Prostate gland (tissue), 2 donors: ENCODE results near the gene TP53I11.

ENCODE experiments used
- CTCF ChIP-seq, 4 experiments: fragments of 200-600 bp in 2 of 4; fragments of 450-650 bp in 2 of 4; sonication (generic) in 2 of 4; IDR thresholded peaks; 1 replicate in 3 of 4; 2 replicates in 1 of 4; pipeline ENCODE4 v1.5.1; 2016 to 2019; ENCODE audit warnings: antibody characterized with exemption in 4 of 4, mild to moderate bottlenecking in 2 of 4, moderate library complexity in 2 of 4
- POLR2A ChIP-seq: fragments of 450-650 bp; IDR thresholded peaks from one replicate; pipeline ENCODE4 v1.6.1; 2016; ENCODE audit warnings: antibody characterized with exemption, mild to moderate bottlenecking

GRCh38 chr11:44928144-44928543, 22.5 kb downstream of the TP53I11 start:
- no peak for TF ChIP-seq CTCF (IDR thresholded peaks at IDR 0.05)
- no peak for TF ChIP-seq POLR2A
